ENCODE results near the gene JUP.

The JUP gene

DNA sequence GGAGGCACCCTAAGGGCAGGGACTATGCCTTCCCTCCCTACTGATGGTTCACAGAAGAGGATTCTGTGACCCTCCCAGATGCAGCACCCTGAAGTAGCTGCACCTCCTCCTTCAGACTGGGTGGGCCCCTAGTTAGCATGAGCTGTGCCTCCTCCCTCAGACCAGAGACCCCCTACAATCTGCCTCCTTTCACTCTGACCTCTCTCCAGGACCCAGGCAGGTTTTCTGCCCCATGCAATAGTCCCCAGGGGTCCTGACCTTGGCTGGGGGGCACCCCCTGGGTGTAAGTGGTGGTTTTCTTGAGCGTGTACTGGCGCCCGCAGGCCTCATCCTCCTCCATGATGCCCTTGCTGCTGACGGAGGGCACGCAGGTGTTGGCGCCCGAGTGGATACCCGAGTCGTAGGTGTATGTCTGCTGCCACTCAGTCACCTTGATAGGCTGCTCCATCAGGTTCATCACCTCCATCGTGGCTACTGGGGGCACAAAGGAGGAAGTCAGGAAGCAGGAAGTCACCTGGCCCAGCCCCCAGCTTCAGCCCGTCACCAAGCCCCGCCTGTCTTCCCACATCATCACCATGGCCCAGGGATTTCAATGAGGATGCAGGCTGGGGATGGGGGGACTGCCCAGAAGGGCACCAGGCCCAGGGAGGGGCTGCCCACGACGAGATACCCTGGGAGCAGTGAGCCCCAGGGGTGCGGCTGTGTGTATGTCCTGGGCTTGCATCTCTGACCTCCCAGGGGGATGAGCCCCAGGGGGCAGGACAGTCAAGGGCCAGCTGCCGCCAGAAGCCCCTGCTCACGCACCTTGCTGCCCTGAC lies 14.9 kb downstream of the JUP start:
- TF ChIP-seq, protein P1, sequence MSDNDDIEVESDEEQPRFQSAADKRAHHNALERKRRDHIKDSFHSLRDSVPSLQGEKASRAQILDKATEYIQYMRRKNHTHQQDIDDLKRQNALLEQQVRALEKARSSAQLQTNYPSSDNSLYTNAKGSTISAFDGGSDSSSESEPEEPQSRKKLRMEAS (IDR thresholded peaks at IDR 0.05), result no peak
- no peak for TF ChIP-seq TAF1 (IDR thresholded peaks at IDR 0.05; ENCODE audit: low read depth)
- TF ChIP-seq EP300 (IDR thresholded peaks at IDR 0.05; ENCODE audit: borderline replicate concordance), result no peak

- TF ChIP-seq, protein P1 (IDR thresholded peaks at IDR 0.05), result no peak
- TF ChIP-seq CEBPB (IDR thresholded peaks at IDR 0.05), result no peak
- TF ChIP-seq EGR1 (IDR thresholded peaks at IDR 0.05), result no peak
- TF ChIP-seq CREB1 (IDR thresholded peaks at IDR 0.05; ENCODE audit: low read depth), result no peak
- TF ChIP-seq EP300 (IDR thresholded peaks at IDR 0.05; ENCODE audit: borderline replicate concordance), result no peak
- TF ChIP-seq, protein P2, sequence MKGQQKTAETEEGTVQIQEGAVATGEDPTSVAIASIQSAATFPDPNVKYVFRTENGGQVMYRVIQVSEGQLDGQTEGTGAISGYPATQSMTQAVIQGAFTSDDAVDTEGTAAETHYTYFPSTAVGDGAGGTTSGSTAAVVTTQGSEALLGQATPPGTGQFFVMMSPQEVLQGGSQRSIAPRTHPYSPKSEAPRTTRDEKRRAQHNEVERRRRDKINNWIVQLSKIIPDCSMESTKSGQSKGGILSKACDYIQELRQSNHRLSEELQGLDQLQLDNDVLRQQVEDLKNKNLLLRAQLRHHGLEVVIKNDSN (IDR thresholded peaks at IDR 0.05), result no peak
- TF ChIP-seq TEAD4 (IDR thresholded peaks at IDR 0.05), result no peak
- TF ChIP-seq FOXM1 (IDR thresholded peaks at IDR 0.05; ENCODE audit: borderline replicate concordance, low read depth), result no peak
- no peak for TF ChIP-seq TCF12 (IDR thresholded peaks at IDR 0.05; ENCODE audit: low read depth)
- TF ChIP-seq ZBTB7A (IDR thresholded peaks at IDR 0.05; ENCODE audit: low read depth), result no peak
- TF ChIP-seq, protein P3, sequence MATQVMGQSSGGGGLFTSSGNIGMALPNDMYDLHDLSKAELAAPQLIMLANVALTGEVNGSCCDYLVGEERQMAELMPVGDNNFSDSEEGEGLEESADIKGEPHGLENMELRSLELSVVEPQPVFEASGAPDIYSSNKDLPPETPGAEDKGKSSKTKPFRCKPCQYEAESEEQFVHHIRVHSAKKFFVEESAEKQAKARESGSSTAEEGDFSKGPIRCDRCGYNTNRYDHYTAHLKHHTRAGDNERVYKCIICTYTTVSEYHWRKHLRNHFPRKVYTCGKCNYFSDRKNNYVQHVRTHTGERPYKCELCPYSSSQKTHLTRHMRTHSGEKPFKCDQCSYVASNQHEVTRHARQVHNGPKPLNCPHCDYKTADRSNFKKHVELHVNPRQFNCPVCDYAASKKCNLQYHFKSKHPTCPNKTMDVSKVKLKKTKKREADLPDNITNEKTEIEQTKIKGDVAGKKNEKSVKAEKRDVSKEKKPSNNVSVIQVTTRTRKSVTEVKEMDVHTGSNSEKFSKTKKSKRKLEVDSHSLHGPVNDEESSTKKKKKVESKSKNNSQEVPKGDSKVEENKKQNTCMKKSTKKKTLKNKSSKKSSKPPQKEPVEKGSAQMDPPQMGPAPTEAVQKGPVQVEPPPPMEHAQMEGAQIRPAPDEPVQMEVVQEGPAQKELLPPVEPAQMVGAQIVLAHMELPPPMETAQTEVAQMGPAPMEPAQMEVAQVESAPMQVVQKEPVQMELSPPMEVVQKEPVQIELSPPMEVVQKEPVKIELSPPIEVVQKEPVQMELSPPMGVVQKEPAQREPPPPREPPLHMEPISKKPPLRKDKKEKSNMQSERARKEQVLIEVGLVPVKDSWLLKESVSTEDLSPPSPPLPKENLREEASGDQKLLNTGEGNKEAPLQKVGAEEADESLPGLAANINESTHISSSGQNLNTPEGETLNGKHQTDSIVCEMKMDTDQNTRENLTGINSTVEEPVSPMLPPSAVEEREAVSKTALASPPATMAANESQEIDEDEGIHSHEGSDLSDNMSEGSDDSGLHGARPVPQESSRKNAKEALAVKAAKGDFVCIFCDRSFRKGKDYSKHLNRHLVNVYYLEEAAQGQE (IDR thresholded peaks at IDR 0.05; ENCODE audit: low read depth), result no peak
- no peak for TF ChIP-seq RAD21 (IDR thresholded peaks at IDR 0.05; ENCODE audit: low read depth)
- TF ChIP-seq TAF1 (IDR thresholded peaks at IDR 0.05; ENCODE audit: low read depth), result no peak
- no peak for TF ChIP-seq YY1 (IDR thresholded peaks at IDR 0.05; ENCODE audit: low read depth)
- no peak for TF ChIP-seq NFIC (IDR thresholded peaks at IDR 0.05)
Measured at GRCh38 chr17:41769985-41770384, 16.5 kb downstream of the JUP start.

GRCh38 chr17:41769346-41769862 lies 17.1 kb downstream of the JUP start:
- no peak for TF ChIP-seq FOXM1 (IDR thresholded peaks at IDR 0.05; ENCODE audit: borderline replicate concordance, low read depth)

- TF ChIP-seq, protein P3 (IDR thresholded peaks at IDR 0.05; ENCODE audit: low read depth), result no peak
- no peak for TF ChIP-seq NFIC (IDR thresholded peaks at IDR 0.05)
- TF ChIP-seq EGR1 (IDR thresholded peaks at IDR 0.05), result no peak
- TF ChIP-seq FOXM1 (IDR thresholded peaks at IDR 0.05; ENCODE audit: borderline replicate concordance, low read depth), result no peak
- TF ChIP-seq RAD21 (IDR thresholded peaks at IDR 0.05; ENCODE audit: low read depth), result no peak
- TF ChIP-seq, protein P1 (IDR thresholded peaks at IDR 0.05), result no peak
- no peak for TF ChIP-seq CEBPB (IDR thresholded peaks at IDR 0.05)
- TF ChIP-seq ZBTB7A (IDR thresholded peaks at IDR 0.05; ENCODE audit: low read depth), result no peak
- TF ChIP-seq, protein P2 (IDR thresholded peaks at IDR 0.05), result no peak
- no peak for TF ChIP-seq YY1 (IDR thresholded peaks at IDR 0.05; ENCODE audit: low read depth)
- TF ChIP-seq CREB1 (IDR thresholded peaks at IDR 0.05; ENCODE audit: low read depth), result no peak
- no peak for TF ChIP-seq TCF12 (IDR thresholded peaks at IDR 0.05; ENCODE audit: low read depth)
- no peak for TF ChIP-seq EP300 (IDR thresholded peaks at IDR 0.05; ENCODE audit: borderline replicate concordance)
- no peak for TF ChIP-seq TEAD4 (IDR thresholded peaks at IDR 0.05)
- no peak for TF ChIP-seq TAF1 (IDR thresholded peaks at IDR 0.05; ENCODE audit: low read depth)
Measured at GRCh38 chr17:41768682-41769288, 17.7 kb downstream of the JUP start.

DNA sequence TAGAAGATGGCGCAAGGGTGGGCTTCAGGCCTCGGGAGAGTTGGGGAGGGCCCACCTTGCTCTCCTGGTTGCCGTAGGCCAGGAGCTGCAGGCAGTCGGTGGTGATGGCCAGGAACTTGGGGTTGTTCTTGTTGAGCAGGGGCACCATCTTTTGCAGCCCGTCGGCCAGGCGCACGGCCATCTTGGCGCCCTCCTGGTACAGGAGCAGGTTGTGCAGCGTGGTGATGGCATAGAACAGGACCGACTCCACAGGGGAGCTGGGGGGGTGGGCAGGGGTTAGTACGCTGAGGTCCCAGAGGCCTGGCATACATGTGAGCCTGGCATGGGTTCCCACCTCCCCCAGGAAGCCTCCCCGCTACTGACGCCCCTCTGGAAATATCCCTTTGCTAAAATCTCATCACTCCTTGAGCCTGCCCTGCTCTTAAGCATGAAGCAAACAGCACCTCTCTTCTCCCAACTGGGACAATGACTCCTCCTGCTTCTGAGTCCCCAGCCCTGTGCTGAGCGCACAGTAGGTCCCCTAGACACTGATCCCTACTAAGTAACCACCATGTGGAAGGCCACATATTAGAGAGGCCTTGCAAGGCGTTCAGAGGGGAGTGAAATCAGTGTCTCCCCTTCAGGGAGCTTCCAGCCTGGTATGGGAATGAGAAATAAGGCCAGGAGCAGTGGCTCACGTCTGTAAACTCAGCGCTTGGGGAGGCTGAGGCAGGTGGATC lies 19.0 kb downstream of the JUP start:
- TF ChIP-seq ZBTB7A (IDR thresholded peaks at IDR 0.05; ENCODE audit: low read depth), result no peak
- TF ChIP-seq, protein P1 (IDR thresholded peaks at IDR 0.05), result no peak
- TF ChIP-seq FOXM1 (IDR thresholded peaks at IDR 0.05; ENCODE audit: borderline replicate concordance, low read depth), result no peak
- no peak for TF ChIP-seq TAF1 (IDR thresholded peaks at IDR 0.05; ENCODE audit: low read depth)
- no peak for TF ChIP-seq TEAD4 (IDR thresholded peaks at IDR 0.05)
- TF ChIP-seq TCF12 (IDR thresholded peaks at IDR 0.05; ENCODE audit: low read depth), result no peak
- TF ChIP-seq CREB1 (IDR thresholded peaks at IDR 0.05; ENCODE audit: low read depth), result no peak
